ENCODE results near the gene KCNK2. TPM values are rescaled to one million over a fixed set of nuclear protein-coding genes. Genes with fewer than 3 reads are reported as not detected.

KCNK2 gene
- total RNA-seq, 1 experiment from 2014 or later: 5.0 TPM

DNA sequence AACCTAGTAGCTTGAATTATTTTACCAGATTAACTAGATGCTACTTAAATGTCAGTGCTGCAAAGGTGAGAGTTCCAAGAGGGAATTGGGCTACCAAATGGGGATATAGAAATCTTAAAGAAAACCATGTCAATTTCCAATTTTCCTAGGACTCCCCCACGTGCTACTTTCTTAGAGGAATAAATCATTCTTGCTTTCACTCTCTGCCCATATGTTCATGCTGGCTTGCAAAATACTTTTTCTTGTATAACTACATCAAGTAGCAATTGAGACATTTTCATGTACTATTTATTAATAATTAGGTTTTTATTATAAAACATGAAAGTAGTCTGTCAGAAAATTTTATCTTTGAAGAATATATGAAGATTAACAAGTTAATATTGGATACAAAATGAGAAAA is 11.8 kb downstream of the KCNK2 start:
- DNase-seq (ENCODE audit: low read depth): no peak

GRCh38 chr1:215095524-215095923 is 13.0 kb downstream of the KCNK2 start:
- DNase-seq (ENCODE audit: low read depth): no peak

DNA sequence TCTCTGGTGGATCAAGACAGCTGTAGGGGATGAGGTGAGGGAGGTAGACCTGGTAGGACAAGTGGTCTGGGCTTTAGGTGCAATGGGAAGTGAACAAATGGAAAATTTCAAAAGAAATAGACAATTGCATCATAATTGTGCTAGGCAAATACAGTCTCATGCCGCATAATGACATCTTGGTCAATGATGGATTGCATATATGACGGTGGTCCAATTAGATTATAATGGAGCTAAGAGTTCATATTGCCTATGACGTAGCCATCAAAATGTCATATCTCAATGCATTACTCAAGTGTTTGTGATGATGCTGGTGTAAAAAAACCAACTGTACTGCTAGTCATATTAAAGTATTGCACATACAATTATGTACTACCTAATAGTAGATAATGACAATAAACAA is 19.0 kb downstream of the KCNK2 start:
- DNase-seq (ENCODE audit: low read depth): no peak

DNA sequence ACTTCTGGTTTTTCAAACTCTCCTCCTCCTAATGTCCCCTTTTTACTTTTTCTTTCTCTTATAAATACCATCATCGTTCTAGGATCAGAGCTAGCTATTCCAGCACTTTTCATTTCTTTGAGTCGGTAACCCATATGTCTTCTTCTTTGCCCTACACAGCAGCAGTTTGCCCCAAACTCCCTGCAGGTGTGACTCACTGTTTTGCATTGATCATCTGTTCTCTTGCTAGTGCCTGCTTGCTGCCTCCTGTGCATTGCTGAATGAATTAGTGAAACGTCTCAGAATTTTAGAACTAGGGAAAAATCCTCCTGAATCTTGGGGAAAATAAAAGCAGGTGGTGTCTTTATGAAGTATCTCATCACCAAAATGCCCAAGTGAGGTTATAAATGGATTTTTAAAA is 21.7 kb downstream of the KCNK2 start:
- DNase-seq (ENCODE audit: low read depth): peak; percentile 59

DNA sequence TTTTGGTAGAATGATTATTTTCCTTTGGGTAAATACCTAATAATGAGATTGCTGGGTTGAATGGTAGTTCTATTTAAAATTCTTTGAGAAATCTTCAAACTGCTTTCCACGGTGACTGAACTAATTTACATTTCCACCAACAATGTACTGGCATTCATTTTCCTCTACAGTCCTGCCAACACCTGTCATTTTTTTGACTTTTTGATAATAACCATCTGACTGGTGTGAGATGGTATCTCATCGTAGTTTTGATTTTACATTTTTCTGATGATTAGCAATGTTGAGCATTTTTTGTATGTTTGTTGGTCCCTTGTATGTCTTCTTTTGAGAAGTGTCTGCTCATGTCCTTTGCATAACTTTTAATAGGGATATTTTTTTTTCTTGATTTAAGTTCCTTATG is 23.5 kb downstream of the KCNK2 start:
- DNase-seq (ENCODE audit: low read depth): no peak

GRCh38 chr1:215109171-215109570 is 26.6 kb downstream of the KCNK2 start:
- no peak for DNase-seq (ENCODE audit: low read depth)

DNA sequence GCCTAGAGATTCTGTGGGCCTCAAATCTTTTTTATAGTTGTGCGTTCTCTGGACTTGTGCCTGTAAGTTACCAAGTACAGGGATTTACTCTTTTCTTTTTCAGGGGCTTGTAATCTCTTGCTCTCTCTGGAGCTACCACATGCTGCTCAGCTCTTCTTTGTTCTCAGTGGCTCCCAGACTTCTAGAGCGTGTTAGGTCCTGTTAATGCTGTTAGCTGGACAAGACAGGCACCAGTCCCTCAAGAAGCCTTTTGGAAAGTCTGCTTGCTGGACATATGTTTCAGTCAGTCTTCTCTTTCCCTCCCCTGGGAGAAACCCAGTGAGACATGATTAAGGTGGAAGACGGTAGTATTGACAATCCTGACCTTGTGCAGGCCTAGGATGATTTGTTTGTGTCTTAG is 29.4 kb downstream of the KCNK2 start:
- no peak for DNase-seq (ENCODE audit: low read depth)

GRCh38 chr1:215113776-215114153 is 31.2 kb downstream of the KCNK2 start:
- no peak for DNase-seq (ENCODE audit: low read depth)

DNA sequence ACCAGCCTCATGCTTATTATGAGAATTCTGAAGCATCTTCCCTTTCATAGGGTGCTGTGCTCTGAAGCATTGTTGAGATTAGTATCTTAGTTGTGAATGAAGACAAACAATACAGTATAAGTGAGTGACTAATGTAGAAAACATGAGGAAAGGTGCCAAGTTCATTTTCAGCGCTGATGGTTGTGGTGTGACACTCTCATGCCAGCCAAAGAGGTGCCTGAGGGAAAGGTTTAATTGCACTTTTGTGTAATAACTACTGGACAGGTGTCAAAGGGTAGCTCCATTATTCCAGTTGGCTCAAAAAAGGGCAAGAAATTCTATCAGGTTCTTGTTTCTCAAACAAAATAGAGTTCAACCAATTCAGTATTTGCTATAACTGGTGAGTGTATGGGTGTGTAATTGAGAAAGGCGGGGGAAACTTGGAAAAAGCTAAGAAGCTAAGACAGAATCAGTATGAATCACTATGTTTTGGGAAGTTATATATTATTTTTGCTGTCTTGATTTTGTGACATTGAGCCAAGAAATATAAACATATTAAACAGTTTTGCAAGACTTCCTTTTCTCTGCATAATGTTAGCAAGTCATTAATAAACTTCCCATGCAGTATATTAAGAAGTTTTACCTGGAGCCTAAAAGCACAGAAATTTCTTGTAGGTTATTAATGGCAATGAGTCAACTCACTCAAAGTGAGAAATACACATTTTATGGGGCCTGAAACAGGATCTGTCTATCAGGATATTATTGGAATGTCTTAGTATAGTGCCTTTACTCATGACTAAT is 31.8 kb downstream of the KCNK2 start:
- DNase-seq (ENCODE audit: low read depth): peak; percentile 84

DNA sequence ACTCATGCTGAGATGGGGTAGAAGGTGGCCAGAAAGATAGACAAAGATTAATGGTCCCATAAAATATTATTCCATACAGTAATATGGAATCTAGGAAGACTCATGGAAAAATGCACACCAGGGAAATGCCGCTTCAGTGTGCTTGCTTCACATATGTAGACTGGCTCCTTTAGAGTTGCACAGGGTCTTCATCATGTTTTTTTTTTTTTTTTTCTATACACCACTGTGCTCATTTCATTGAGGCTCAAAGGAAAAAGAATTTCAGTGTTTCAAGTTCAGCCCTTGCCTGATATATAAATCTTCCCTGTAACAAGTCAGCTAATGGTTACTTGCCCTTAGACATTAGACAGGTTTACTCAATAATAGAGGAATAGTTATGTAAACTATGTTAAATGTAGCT is 33.2 kb downstream of the KCNK2 start:
- no peak for DNase-seq (ENCODE audit: low read depth)

DNA sequence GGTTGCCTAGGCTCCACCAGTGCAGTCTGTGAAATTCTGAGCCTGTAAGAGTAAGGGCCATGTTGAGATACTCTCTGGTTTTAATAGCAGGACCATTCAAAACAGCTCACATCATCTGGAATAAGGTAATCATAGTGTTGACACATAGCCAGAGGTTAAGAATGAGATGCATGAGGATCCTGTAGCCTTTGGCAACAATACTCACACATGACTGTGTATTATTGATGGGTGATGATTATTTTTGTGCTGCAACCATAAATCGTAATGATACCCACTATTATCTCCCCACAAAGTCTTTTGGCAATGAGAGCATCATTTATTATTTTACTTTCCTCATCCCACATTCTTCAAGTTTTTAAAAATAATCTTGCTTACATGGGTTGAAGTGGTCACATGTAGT is 35.5 kb downstream of the KCNK2 start:
- DNase-seq (ENCODE audit: low read depth): no peak

- no peak for DNase-seq (ENCODE audit: low read depth)
Observed at GRCh38 chr1:215119056-215119455, 36.5 kb downstream of the KCNK2 start.

DNA sequence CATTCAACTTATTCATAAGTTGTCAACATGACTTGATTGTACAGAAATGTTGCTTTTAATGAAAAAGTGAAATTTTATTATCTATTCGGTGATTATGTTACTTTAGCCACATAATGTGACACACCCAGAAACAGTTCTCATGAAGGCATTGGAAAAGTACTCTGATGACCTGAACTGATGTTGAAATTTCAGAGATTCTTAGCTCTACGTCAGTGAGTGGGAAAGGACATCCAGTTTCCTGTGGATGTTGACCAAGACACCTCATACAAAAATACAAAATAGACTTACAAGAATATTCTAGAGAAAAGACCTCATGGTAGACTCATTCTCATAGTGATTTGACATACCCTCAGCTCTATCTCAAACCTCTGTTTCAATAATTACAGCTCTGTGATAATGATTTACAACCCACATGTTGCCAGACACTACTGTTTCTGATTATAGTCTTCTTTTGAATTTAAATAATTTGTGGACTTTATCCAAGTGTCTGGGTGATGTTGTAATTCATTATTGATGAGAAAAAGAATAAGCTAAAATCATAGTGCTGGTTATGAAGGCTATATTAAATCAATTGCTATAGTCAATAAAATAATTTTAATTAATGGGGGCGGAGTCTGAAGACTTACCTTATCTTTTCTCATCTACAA is 37.3 kb downstream of the KCNK2 start:
- no peak for DNase-seq (ENCODE audit: low read depth)

DNA sequence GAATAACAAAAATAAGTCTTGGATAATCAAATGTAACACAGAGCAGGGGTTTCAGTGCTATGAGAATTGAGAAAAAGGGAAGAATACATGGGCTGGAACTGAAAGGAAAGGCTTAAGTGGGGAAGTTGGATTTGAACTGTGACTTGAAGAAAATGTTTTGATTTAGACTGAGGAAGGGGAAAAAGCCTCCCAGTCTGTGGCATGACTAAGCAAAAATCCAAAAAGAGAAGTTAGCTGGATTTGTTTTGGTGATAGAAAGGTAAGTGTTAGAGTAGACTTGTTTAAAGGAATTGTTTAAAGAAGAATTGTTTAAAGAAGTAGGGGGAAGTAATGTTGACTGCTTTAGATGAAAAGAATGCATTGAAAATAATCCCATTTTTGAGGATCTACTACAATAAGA is 46.0 kb downstream of the KCNK2 start:
- no peak for DNase-seq (ENCODE audit: low read depth)

DNA sequence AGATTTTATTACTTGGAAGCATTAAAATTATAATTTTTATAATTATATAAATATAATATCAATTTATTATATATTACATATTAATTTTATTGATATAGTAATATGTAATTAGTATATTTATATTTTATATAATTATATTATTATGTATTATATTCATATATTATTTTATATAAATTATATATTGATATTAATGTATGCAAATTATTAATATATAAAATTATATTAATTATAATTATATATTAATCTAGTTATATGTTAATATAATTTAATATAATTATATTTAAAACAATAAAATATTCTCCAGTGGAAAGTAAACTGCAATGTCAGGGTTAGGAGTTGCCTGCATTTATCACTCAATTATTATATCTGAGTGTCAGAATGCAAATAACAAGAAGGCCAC is 48.8 kb downstream of the KCNK2 start:
- DNase-seq (ENCODE audit: low read depth): no peak

DNA sequence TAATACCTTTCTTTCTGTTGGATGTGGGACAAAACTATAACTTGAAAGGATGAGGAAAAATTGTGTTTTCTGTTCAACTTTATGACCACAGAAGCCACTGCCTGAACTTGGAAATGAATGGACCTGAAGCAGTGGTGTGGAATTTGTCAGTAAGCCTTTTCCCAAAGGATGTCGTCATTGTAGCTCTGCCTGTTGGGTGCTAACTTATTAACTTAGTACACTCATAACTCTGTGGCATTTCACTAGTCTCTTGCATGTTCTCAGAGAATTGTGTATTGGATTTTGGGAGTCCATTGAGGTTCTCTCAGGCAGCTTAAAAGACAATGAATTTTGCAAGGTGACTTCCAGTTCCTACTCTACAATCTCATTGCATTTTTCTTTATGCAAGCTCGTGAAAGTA is 49.6 kb downstream of the KCNK2 start:
- DNase-seq (ENCODE audit: low read depth): peak; percentile 31

DNA sequence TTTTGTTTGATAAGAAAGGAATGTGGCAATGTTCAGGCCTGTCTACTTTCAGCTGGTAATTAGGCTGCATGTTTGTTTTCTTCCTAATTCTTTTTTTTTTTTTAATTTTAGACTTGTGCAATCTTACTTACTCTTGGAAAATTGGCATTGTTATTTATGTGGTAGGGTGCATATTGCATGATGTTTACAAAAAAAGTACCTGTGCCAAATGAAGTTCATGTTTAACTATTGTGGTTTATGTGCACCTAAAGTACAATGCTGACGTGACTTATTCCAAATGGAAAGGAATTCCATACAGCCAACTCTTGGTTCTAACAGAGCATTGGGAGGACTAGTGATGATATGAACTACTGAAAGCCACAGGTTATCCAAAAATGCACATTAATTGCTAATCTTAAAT is 51.0 kb downstream of the KCNK2 start:
- no peak for DNase-seq (ENCODE audit: low read depth)

GRCh38 chr1:215137985-215138384 is 55.4 kb downstream of the KCNK2 start:
- DNase-seq (ENCODE audit: low read depth): no peak

DNA sequence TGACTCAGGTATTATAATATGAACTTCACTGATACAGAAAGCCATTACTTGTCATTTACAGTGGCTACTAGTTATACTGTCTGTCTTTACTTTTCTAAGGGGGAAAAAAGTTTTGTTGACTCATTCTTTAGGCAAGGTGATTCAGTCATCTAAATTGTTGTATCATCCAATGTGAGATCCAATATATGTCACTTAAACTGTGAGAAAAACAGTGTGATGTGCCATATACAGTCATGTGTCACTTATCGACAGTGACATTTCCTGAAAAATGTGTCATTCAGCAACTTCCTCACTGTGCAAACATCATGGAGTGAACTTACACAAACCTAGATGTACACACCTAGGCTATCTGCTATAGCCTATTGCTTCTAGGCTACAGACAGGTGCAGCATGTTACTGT is 57.6 kb downstream of the KCNK2 start:
- DNase-seq (ENCODE audit: low read depth): peak; percentile 35

DNA sequence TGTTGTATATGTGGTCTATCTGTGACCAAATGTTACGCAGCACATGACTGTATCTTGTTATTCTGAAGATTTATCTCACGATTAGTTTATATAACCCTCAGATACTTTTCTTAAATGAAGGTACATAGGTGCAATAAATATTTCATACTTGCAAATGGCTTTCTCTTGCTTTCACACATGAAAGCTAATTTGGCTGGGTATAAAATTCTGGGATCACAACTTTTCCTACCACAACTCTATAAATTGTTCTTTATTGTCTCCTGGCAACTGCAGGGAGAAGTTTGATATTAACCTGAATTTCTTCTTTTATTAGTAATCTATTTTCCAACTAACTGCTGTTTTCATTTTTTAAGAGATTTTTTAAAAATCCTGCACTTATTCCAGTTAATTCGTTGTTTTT is 58.9 kb downstream of the KCNK2 start:
- DNase-seq (ENCODE audit: low read depth): no peak

- DNase-seq (ENCODE audit: low read depth): no peak
Observed at GRCh38 chr1:215143497-215143896, 61.0 kb downstream of the KCNK2 start.

- peak; percentile 47 for DNase-seq (ENCODE audit: low read depth)
Observed at GRCh38 chr1:215146240-215146975, 63.9 kb downstream of the KCNK2 start.

- DNase-seq (ENCODE audit: low read depth): no peak
Observed at GRCh38 chr1:215147024-215147423, 64.5 kb downstream of the KCNK2 start.

Data from HT1080 (cell line).